Activated B cell treated with CpG ODN at 0.5 μM for 24 hours (primary cell): Measurements from ENCODE around the gene MSL1. TPM values are rescaled to one million over a fixed set of nuclear protein-coding genes. Genes with fewer than 3 reads are reported as not detected.

Experiments
- ATAC-seq: fragments of 200-7000 bp; cut with Tn5 transposase; one replicate; pipeline ENCODE4 v1.10.0; 2021; ENCODE audit warnings: low read depth, mild to moderate bottlenecking, moderate library complexity
- CTCF ChIA-PET: fragments of 350-600 bp; sonication (Branson Sonifier 250); formaldehyde crosslinking; loops from one replicate; lab custom pipeline; 2021; ENCODE audit warnings: antibody characterized with exemption; lab: Charles Lee
- POLR2A ChIA-PET: fragments of 350-600 bp; sonication (Branson Sonifier 250); formaldehyde crosslinking; loops from one replicate; lab custom pipeline; 2021; ENCODE audit warnings: antibody characterized with exemption; lab: Charles Lee
- DNase-seq: peaks from one replicate; pipeline ENCODE4 v3.0.0; 2022
- H3K27ac Mint-ChIP-seq: one replicate; pipeline ENCODE4 v1.8.0; 2020; ENCODE audit warnings: mixed read lengths
- H3K27me3 Mint-ChIP-seq: one replicate; pipeline ENCODE4 v1.8.0; 2021; ENCODE audit warnings: mixed read lengths
- H3K36me3 Mint-ChIP-seq: one replicate; pipeline ENCODE4 v1.8.0; 2021; ENCODE audit warnings: low read depth, mixed read lengths
- H3K4me1 Mint-ChIP-seq: one replicate; pipeline ENCODE4 v1.8.0; 2021; ENCODE audit warnings: mixed read lengths
- H3K4me3 Mint-ChIP-seq: one replicate; pipeline ENCODE4 v1.8.0; 2020; ENCODE audit warnings: mild to moderate bottlenecking, mixed read lengths
- H3K9me3 Mint-ChIP-seq: one replicate; pipeline ENCODE4 v1.8.0; 2020; ENCODE audit warnings: mixed read lengths
- intact Hi-C: fragments of 100-400 bp; cut with micrococcal nuclease; formaldehyde crosslinking; loops from one replicate; pipeline ENCODE4 v1.15.1; 2024
- total RNA-seq: library from RNA; stranded (reverse); gene quantifications from 2 replicates; pipeline ENCODE4 v1.2.3, GENCODE V29; 2022
- TF ChIP-seq, protein P1 (sequence below): fragments of 200-600 bp; IDR thresholded peaks from one replicate; pipeline ENCODE4 v1.8.0; 2022; ENCODE audit warnings: antibody characterized with exemption, mild to moderate bottlenecking

MSL1 gene
- total RNA-seq, 1 donor from 2014 or later: 101 TPM

DNA sequence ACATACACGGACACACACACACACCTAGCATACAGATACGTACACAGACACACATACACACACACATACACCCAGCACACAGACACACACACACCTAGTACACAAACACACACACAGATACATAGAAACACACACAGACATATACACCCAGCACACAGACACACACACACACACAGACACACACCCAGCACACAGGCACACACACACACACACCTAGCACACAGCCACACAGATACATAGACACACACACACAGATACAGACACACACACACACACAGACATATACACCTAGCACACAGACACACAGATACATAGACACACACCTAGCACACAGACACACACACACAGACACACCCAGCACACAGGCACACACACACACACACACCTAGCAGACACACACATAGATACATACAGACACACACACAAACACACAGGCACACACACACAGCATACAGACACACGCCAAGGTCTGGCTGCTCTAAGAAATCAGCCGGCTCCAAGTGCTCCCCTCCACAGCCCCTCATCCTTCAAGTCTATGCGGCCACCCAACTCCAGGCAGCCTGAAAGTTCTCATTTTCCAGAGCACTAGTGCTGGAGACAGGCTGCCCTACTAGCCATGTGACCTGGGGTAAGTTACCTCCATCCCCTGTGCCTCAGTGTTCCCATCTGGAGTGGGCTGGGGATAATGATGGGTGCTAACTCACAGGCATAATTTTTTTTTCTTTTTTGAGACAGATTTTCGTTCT lies 34.5 kb upstream of the MSL1 start:
- no peak overlapping the region for H3K27ac Mint-ChIP-seq

DNA sequence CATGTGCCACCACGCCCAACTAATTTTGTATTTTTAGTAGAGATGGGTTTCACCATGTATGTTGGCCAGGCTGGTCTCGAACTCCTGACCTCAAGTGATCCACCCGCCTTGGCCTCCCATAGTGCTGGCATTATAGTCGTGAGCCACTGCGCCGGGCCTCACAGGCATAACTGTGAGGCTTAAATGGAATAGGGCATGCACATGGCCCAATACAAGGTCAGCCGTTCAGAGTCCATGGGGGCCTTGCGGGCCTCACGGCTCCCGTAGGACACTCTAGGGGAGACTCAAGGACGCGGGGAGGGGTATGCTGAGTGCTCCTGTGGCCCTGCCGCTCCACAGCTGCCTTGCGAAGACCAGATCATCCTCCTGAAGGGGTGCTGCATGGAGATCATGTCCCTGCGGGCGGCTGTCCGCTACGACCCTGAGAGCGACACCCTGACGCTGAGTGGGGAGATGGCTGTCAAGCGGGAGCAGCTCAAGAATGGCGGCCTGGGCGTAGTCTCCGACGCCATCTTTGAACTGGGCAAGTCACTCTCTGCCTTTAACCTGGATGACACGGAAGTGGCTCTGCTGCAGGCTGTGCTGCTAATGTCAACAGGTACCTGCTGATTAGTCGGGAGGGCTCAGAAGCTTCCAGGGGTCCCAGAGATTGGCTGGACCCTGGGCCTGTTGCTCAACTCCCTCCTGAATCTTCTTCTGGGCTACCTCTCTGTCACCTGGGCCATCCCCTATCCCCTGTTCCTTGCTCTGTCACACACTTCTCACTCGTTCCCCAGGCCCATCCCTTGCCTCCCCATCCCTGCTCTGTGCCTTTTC lies 33.7 kb upstream of the MSL1 start:
- no peak for ATAC-seq
- intact Hi-C loops: loop anchor here (2.0 kb wide), 1 partner anchor 49 kb away; no protein-coding TSS in a partner anchor
- Mint-ChIP-seq H3K36me3 (peaks cover 38% of the 10 kb centered on the region), H3K4me3 (no peak overlapping the region), H3K9me3 (no peaks in the 10 kb centered on the region), H3K4me1 (peaks cover 6% of the 10 kb centered on the region), H3K27ac (no peak overlapping the region), H3K27me3 (no peaks in the 10 kb centered on the region)
- TF ChIP-seq, protein P1, sequence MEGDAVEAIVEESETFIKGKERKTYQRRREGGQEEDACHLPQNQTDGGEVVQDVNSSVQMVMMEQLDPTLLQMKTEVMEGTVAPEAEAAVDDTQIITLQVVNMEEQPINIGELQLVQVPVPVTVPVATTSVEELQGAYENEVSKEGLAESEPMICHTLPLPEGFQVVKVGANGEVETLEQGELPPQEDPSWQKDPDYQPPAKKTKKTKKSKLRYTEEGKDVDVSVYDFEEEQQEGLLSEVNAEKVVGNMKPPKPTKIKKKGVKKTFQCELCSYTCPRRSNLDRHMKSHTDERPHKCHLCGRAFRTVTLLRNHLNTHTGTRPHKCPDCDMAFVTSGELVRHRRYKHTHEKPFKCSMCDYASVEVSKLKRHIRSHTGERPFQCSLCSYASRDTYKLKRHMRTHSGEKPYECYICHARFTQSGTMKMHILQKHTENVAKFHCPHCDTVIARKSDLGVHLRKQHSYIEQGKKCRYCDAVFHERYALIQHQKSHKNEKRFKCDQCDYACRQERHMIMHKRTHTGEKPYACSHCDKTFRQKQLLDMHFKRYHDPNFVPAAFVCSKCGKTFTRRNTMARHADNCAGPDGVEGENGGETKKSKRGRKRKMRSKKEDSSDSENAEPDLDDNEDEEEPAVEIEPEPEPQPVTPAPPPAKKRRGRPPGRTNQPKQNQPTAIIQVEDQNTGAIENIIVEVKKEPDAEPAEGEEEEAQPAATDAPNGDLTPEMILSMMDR: no peak
- POLR2A ChIA-PET: no interaction called here
- no peak for DNase-seq
- CTCF ChIA-PET: no interaction called here

More for the DNA sequence above, 34.5 kb upstream of the MSL1 start:
- POLR2A ChIA-PET: interaction anchor here (0.9 to 1.0 kb wide), 3 partner anchors 12 to 53 kb away, joined by 3 to 6 read pairs (median 3); partner anchors contain the start of gene CASC3
- TF ChIP-seq, protein P1: no peak
- intact Hi-C loops: loop anchor here (2.0 kb wide), 1 partner anchor 48 kb away; no protein-coding TSS in a partner anchor
- CTCF ChIA-PET: interaction anchor here (0.9 to 3.9 kb wide), 22 partner anchors 8 to 464 kb away, joined by 3 to 52 read pairs (median 8); partner anchors contain the start of genes CSF3 and NR1D1
- ATAC-seq: no peak
- Mint-ChIP-seq H3K36me3 (peaks cover 36% of the 10 kb centered on the region), H3K27me3 (no peaks in the 10 kb centered on the region), H3K4me3 (no peak overlapping the region), H3K9me3 (no peaks in the 10 kb centered on the region), H3K4me1 (peaks cover 6% of the 10 kb centered on the region)
- no peak for DNase-seq

DNA sequence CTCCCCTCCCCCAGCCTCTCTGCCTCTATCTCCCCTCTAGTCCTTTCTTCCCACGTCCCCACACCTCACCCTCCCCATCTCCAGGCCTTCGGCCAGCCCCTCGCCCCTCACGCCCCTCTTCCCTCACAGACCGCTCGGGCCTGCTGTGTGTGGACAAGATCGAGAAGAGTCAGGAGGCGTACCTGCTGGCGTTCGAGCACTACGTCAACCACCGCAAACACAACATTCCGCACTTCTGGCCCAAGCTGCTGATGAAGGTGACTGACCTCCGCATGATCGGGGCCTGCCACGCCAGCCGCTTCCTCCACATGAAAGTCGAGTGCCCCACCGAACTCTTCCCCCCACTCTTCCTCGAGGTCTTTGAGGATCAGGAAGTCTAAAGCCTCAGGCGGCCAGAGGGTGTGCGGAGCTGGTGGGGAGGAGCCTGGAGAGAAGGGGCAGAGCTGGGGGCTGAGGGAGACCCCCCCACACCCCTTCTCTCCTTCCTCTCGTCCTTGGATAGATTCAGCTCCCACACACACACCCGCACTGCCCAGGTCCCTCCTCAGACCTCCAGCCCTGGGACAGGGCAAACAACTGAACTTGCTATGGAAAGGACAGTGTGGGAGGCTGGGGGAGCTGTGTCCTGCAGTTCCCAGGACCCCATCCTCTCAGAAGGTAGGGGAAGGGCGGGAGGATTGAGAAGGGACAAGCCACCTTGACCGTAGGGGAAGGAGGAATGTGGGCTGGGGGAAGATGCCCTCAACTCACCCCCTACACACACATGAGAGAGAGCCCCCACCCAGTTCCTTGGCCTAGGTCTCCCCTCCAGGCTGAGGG lies 32.5 kb upstream of the MSL1 start:
- Mint-ChIP-seq H3K36me3 (peaks cover 45% of the 10 kb centered on the region), H3K27ac (no peak overlapping the region), H3K27me3 (no peaks in the 10 kb centered on the region)

DNA sequence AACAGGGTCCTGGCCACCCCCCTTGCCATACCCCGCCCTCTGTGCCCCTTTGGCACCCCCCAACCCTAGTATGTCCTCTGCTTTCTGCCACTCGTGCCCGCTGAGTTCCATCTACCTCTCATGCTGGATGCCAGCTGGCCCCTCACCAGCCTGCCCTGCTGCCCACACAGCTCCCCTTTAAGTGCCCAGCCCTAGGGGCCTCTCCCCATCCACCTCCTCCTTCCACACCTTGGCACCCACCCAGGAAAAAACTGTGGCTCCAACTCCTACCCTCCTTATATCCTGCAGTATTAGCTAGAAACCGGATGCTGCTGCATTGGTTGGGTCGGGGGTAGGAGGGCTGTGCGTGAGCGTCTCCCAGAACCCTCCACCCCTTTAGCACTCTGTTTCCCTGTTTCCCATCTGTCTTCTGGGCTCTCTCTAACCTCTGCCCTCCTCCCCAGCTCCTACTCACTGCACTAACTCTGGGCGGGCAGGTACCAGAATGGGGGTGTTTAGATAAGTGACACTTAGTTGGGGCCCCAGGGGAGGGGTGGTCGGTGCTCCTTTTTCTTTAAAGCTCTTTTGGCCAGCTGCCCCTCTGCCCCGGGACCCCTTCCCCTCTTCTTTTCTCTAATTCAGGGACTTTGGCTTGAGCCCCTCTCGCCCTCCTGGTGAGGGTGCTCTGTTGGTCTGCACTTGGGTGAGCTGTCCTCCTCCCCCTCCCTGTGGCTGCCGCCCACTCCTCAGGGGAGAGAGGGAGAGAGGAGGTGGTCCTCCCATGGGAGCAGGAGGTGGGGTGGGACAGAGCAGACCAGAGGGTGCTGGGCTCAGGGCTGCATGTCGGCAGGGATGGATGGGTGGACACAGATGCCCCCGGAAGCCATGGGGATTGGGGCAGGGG lies 31.3 kb upstream of the MSL1 start:
- Mint-ChIP-seq H3K36me3 (peaks cover 45% of the 10 kb centered on the region), H3K4me3 (no peak overlapping the region), H3K27me3 (no peaks in the 10 kb centered on the region), H3K4me1 (peaks cover 17% of the 10 kb centered on the region), H3K27ac (no peak overlapping the region), H3K9me3 (no peaks in the 10 kb centered on the region)
- POLR2A ChIA-PET: interaction anchor here (1.3 kb wide), 1 partner anchor 21 kb away, joined by 3 read pairs; no protein-coding TSS in a partner anchor
- no peak for ATAC-seq
- TF ChIP-seq, protein P1: no peak
- intact Hi-C loops: no loop called here
- no peak for DNase-seq
- CTCF ChIA-PET: interaction anchor here (0.5 kb wide), 1 partner anchor 347 kb away, joined by 5 read pairs; no protein-coding TSS in a partner anchor

More for the DNA sequence above, 32.5 kb upstream of the MSL1 start:
- TF ChIP-seq, protein P1: no peak
- intact Hi-C loops: no loop called here
- ATAC-seq (no peak), DNase-seq (no peak)
- POLR2A ChIA-PET: no interaction called here
- Mint-ChIP-seq H3K4me3 (no peak overlapping the region), H3K9me3 (no peaks in the 10 kb centered on the region), H3K4me1 (peaks cover 9% of the 10 kb centered on the region)
- CTCF ChIA-PET: no interaction called here
